CD4-positive, CD25-positive, alpha-beta regulatory T cell (primary cell): ENCODE data around the gene NAV2. TPM values are rescaled to one million over a fixed set of nuclear protein-coding genes. Genes with fewer than 3 reads are reported as not detected.

ENCODE experiments used
- ATAC-seq, 2 donors: fragments of 150-1000 bp; cut with Tn5 transposase; one replicate each; pipeline ENCODE4 v1.10.0; 2021; ENCODE audit warnings: low read depth in 2 of 2, moderate number of reproducible peaks in 2 of 2, moderate library complexity in 1 of 2
- DNase-seq, 3 donors: peaks; one replicate each; pipeline versions ENCODE4 v3.0.0 to v3.0.0-alpha.2; 2012 to 2022; ENCODE audit warnings: mixed read lengths in 1 of 3
- H3K27ac ChIP-seq: one replicate; pipeline ENCODE4 v1.7.0; 2013; ENCODE audit warnings: mild to moderate bottlenecking, low read length; ENCODE audit not compliant: insufficient read depth, poor library complexity, severe bottlenecking
- H3K27me3 ChIP-seq: one replicate; pipeline ENCODE4 v1.7.0; 2013; ENCODE audit warnings: low read length; ENCODE audit not compliant: control insufficient read depth, insufficient read depth
- H3K36me3 ChIP-seq: one replicate; pipeline ENCODE4 v1.7.0; 2013; ENCODE audit warnings: mild to moderate bottlenecking, low read length, moderate library complexity; ENCODE audit not compliant: control insufficient read depth, insufficient read depth
- H3K4me1 ChIP-seq: 2 replicates; pipeline ENCODE4 v1.7.0; 2013; ENCODE audit warnings: mild to moderate bottlenecking, low read length; ENCODE audit not compliant: insufficient read depth, control insufficient read depth, poor library complexity, severe bottlenecking
- H3K4me3 ChIP-seq: one replicate; pipeline ENCODE4 v1.7.0; 2013; ENCODE audit warnings: low read depth, mild to moderate bottlenecking, low read length, moderate library complexity
- H3K9me3 ChIP-seq, 2 experiments: 1 replicate in 1 of 2; 2 replicates in 1 of 2; pipeline ENCODE4 v1.7.0; 2013; ENCODE audit warnings: low read length in 2 of 2, mild to moderate bottlenecking in 1 of 2, moderate library complexity in 1 of 2; ENCODE audit not compliant: control insufficient read depth in 2 of 2
- H3K27ac Mint-ChIP-seq, 3 donors: one replicate each; pipeline ENCODE4 v1.8.0; 2020 to 2022; ENCODE audit warnings: mild to moderate bottlenecking in 3 of 3, mixed read lengths in 3 of 3, moderate library complexity in 2 of 3
- H3K27me3 Mint-ChIP-seq: one replicate; pipeline ENCODE4 v1.8.0; 2022; ENCODE audit warnings: mild to moderate bottlenecking, mixed read lengths
- H3K36me3 Mint-ChIP-seq: one replicate; pipeline ENCODE4 v1.8.0; 2020; ENCODE audit warnings: mixed read lengths
- H3K4me1 Mint-ChIP-seq, 4 donors: one replicate each; pipeline ENCODE4 v1.8.0; 2020 to 2022; ENCODE audit warnings: mixed read lengths in 4 of 4, mild to moderate bottlenecking in 1 of 4
- H3K4me3 Mint-ChIP-seq, 4 donors: one replicate each; pipeline ENCODE4 v1.8.0; 2020 to 2022; ENCODE audit warnings: mild to moderate bottlenecking in 4 of 4, mixed read lengths in 4 of 4, moderate library complexity in 3 of 4
- H3K9me3 Mint-ChIP-seq, 7 donors: one replicate each; pipeline ENCODE4 v1.8.0; 2020 to 2022; ENCODE audit warnings: mixed read lengths in 7 of 7, mild to moderate bottlenecking in 3 of 7, moderate library complexity in 2 of 7
- polyA plus RNA-seq, 4 donors: library from polyadenylated mRNA; unstranded; fragments of 300-500 nt; fragmentation: Illumina TruSeq; gene quantifications; one replicate each; pipeline ENCODE4 v1.2.3, GENCODE V29; 2021
- total RNA-seq: library from RNA; stranded (reverse); gene quantifications from one replicate; pipeline ENCODE4 v1.2.3, GENCODE V29; 2022

The NAV2 gene
- total and polyA plus RNA-seq, 5 donors from 2014 or later, result 0.14 to 0.59 (median 0.36) TPM; not detected in 2

GRCh38 chr11:20056950-20057943, 344.6 kb downstream of the NAV2 start:
- DNase-seq (no peak), ATAC-seq (no peak)
- Histone ChIP-seq H3K4me1 (no peaks in the 10 kb centered on the region), H3K36me3 (no peaks in the 10 kb centered on the region), H3K27me3 (no peaks in the 10 kb centered on the region), H3K9me3 (no peaks in the 10 kb centered on the region), H3K27ac (no peak overlapping the region), H3K4me3 (no peak overlapping the region)
- Mint-ChIP-seq H3K4me3 (no peak overlapping the region), H3K9me3 (no peaks in the 10 kb centered on the region), H3K27me3 (peaks cover 4% of the 10 kb centered on the region), H3K36me3 (no peaks in the 10 kb centered on the region), H3K4me1 (no peaks in the 10 kb centered on the region), H3K27ac (no peak overlapping the region)

GRCh38 chr11:20058749-20059458, 346.3 kb downstream of the NAV2 start:
- Histone ChIP-seq H3K4me1 (no peaks in the 10 kb centered on the region), H3K36me3 (no peaks in the 10 kb centered on the region), H3K4me3 (no peak overlapping the region), H3K27ac (no peak overlapping the region), H3K9me3 (no peaks in the 10 kb centered on the region), H3K27me3 (no peaks in the 10 kb centered on the region)
- Mint-ChIP-seq H3K27ac (no peak overlapping the region), H3K36me3 (no peaks in the 10 kb centered on the region), H3K9me3 (no peaks in the 10 kb centered on the region), H3K27me3 (peaks cover 3% of the 10 kb centered on the region), H3K4me3 (no peak overlapping the region), H3K4me1 (no peaks in the 10 kb centered on the region)
- ATAC-seq (no peak), DNase-seq (no peak)

GRCh38 chr11:20059587-20060021, 347.0 kb downstream of the NAV2 start:
- ATAC-seq, result no peak
- no peaks in the 10 kb centered on the region for H3K36me3 Mint-ChIP-seq
- no peaks in the 10 kb centered on the region for H3K27me3 Mint-ChIP-seq

GRCh38 chr11:20060181-20060580, 347.5 kb downstream of the NAV2 start:
- no peaks in the 10 kb centered on the region for H3K9me3 Mint-ChIP-seq
- H3K27ac ChIP-seq, result no peak overlapping the region
- no peak for ATAC-seq
- no peaks in the 10 kb centered on the region for H3K4me1 Mint-ChIP-seq
- H3K9me3 ChIP-seq, result no peaks in the 10 kb centered on the region
- H3K27me3 Mint-ChIP-seq, result no peaks in the 10 kb centered on the region
- no peaks in the 10 kb centered on the region for H3K36me3 ChIP-seq
- no peak for DNase-seq
- no peak overlapping the region for H3K4me3 ChIP-seq
- no peaks in the 10 kb centered on the region for H3K4me1 ChIP-seq
- no peaks in the 10 kb centered on the region for H3K36me3 Mint-ChIP-seq
- H3K4me3 Mint-ChIP-seq, result no peak overlapping the region
- no peak overlapping the region for H3K27ac Mint-ChIP-seq
- no peaks in the 10 kb centered on the region for H3K27me3 ChIP-seq

More at GRCh38 chr11:20059587-20060021, 347.0 kb downstream of the NAV2 start:
- no peak overlapping the region for H3K4me3 Mint-ChIP-seq
- DNase-seq, result no peak
- Histone ChIP-seq H3K36me3 (no peaks in the 10 kb centered on the region), H3K27ac (no peak overlapping the region), H3K9me3 (no peaks in the 10 kb centered on the region), H3K4me3 (no peak overlapping the region), H3K4me1 (no peaks in the 10 kb centered on the region), H3K27me3 (no peaks in the 10 kb centered on the region)
- no peaks in the 10 kb centered on the region for H3K9me3 Mint-ChIP-seq
- H3K4me1 Mint-ChIP-seq, result no peaks in the 10 kb centered on the region
- no peak overlapping the region for H3K27ac Mint-ChIP-seq

- Histone ChIP-seq H3K9me3 (no peaks in the 10 kb centered on the region), H3K27me3 (no peaks in the 10 kb centered on the region), H3K4me1 (no peaks in the 10 kb centered on the region), H3K4me3 (no peak overlapping the region), H3K27ac (no peak overlapping the region), H3K36me3 (no peaks in the 10 kb centered on the region)
- H3K4me1 Mint-ChIP-seq, result no peaks in the 10 kb centered on the region
- H3K9me3 Mint-ChIP-seq, result no peaks in the 10 kb centered on the region
- no peaks in the 10 kb centered on the region for H3K27me3 Mint-ChIP-seq
- H3K4me3 Mint-ChIP-seq, result no peak overlapping the region
- no peak for DNase-seq
- H3K36me3 Mint-ChIP-seq, result no peaks in the 10 kb centered on the region
- no peak overlapping the region for H3K27ac Mint-ChIP-seq
- no peak for ATAC-seq
Measured at GRCh38 chr11:20060647-20061205, 348.1 kb downstream of the NAV2 start.

GRCh38 chr11:20061776-20062175, 349.1 kb downstream of the NAV2 start:
- Mint-ChIP-seq H3K4me3 (no peak overlapping the region), H3K27me3 (no peaks in the 10 kb centered on the region), H3K36me3 (no peaks in the 10 kb centered on the region), H3K4me1 (no peaks in the 10 kb centered on the region), H3K27ac (no peak overlapping the region), H3K9me3 (peaks cover 0 to 1% (median 0%) of the 10 kb centered on the region in 7 donors)
- no peak overlapping the region for H3K27ac ChIP-seq
- no peak overlapping the region for H3K4me3 ChIP-seq
- DNase-seq (no peak), ATAC-seq (no peak)
- no peaks in the 10 kb centered on the region for H3K4me1 ChIP-seq
- H3K36me3 ChIP-seq, result no peaks in the 10 kb centered on the region
- no peaks in the 10 kb centered on the region for H3K27me3 ChIP-seq
- no peaks in the 10 kb centered on the region for H3K9me3 ChIP-seq

- Mint-ChIP-seq H3K36me3 (no peaks in the 10 kb centered on the region), H3K27ac (no peak overlapping the region), H3K4me1 (peaks cover 0 to 2% (median 0%) of the 10 kb centered on the region in 4 donors), H3K4me3 (no peak overlapping the region), H3K9me3 (peaks cover 0 to 1% (median 0%) of the 10 kb centered on the region in 7 donors), H3K27me3 (no peaks in the 10 kb centered on the region)
- Histone ChIP-seq H3K36me3 (no peaks in the 10 kb centered on the region), H3K9me3 (no peaks in the 10 kb centered on the region), H3K27me3 (no peaks in the 10 kb centered on the region), H3K4me3 (no peak overlapping the region), H3K4me1 (no peaks in the 10 kb centered on the region), H3K27ac (no peak overlapping the region)
- ATAC-seq, result no peak
- DNase-seq, result no peak
Measured at GRCh38 chr11:20064961-20065405, 352.3 kb downstream of the NAV2 start.
